GM21360 (cell line): Measurements from ENCODE around the gene MXD4.

ENCODE experiments used
- ATAC-seq: cut with Tn5 transposase; IDR thresholded peaks from one replicate; pipeline ENCODE4 v1.9.1; 2021; ENCODE audit warnings: mild to moderate bottlenecking, moderate library complexity; ENCODE audit not compliant: unreplicated experiment

MXD4 gene

GRCh38 chr4:2265113-2266110 is 3.5 kb upstream of the MXD4 start:
- no peak for ATAC-seq

GRCh38 chr4:2264481-2265041 is 2.7 kb upstream of the MXD4 start:
- no peak for ATAC-seq

- no peak for ATAC-seq
These were observed 2.0 kb upstream of the MXD4 start for GRCh38 chr4:2263926-2264321.

GRCh38 chr4:2262944-2263250 is 988 bp upstream of the MXD4 start:
- ATAC-seq = no peak

GRCh38 chr4:2262145-2262943 is 435 bp upstream of the MXD4 start:
- peak; percentile 89 for ATAC-seq

- ATAC-seq = peak; percentile 29
These were observed 628 bp downstream of the MXD4 start for GRCh38 chr4:2261110-2261852.

GRCh38 chr4:2260344-2261109 is 1.4 kb downstream of the MXD4 start:
- ATAC-seq = no peak

- no peak for ATAC-seq
These were observed 2.2 kb downstream of the MXD4 start for GRCh38 chr4:2259541-2260343.

- no peak for ATAC-seq
These were observed 2.8 kb downstream of the MXD4 start for GRCh38 chr4:2259036-2259540.

GRCh38 chr4:2258091-2259035 is 3.5 kb downstream of the MXD4 start:
- no peak for ATAC-seq

GRCh38 chr4:2257361-2258081 is 4.4 kb downstream of the MXD4 start:
- no peak for ATAC-seq

GRCh38 chr4:2256781-2257191 is 5.1 kb downstream of the MXD4 start:
- no peak for ATAC-seq

GRCh38 chr4:2256156-2256731 is 5.7 kb downstream of the MXD4 start:
- no peak for ATAC-seq

GRCh38 chr4:2255501-2256155 is 6.3 kb downstream of the MXD4 start:
- no peak for ATAC-seq

- ATAC-seq = no peak
These were observed 7.0 kb downstream of the MXD4 start for GRCh38 chr4:2254665-2255500.
